Sigmoid colon (tissue), 7 donors: ENCODE data around the gene FYN. TPM values are rescaled to one million over a fixed set of nuclear protein-coding genes. Genes with fewer than 3 reads are reported as not detected.

Experiments
- DNase-seq: peaks from one replicate; pipeline ENCODE4 v3.0.0-alpha.2; 2019
- H3K27ac ChIP-seq, 4 donors: fragments of 200-600 bp; sonication (generic); one replicate each; pipeline ENCODE4 v1.5.1; 2016 to 2019; ENCODE audit warnings: mild to moderate bottlenecking in 1 of 4
- H3K27me3 ChIP-seq, 3 donors: fragments of 200-600 bp; sonication (generic); one replicate each; pipeline ENCODE4 v1.5.1; 2019; ENCODE audit warnings: mild to moderate bottlenecking in 1 of 3
- H3K36me3 ChIP-seq, 4 donors: fragments of 200-600 bp; sonication (generic); one replicate each; pipeline ENCODE4 v1.5.1; 2016 to 2019
- H3K4me1 ChIP-seq, 4 donors: fragments of 200-600 bp; sonication (generic); one replicate each; pipeline ENCODE4 v1.5.1; 2017 to 2019
- H3K4me3 ChIP-seq, 4 donors: fragments of 200-600 bp; sonication (generic); one replicate each; pipeline ENCODE4 v1.5.1; 2017 to 2019; ENCODE audit warnings: mild to moderate bottlenecking in 2 of 4, moderate library complexity in 1 of 4
- H3K9me3 ChIP-seq, 4 donors: fragments of 200-600 bp in 3 of 4; sonication (generic) in 3 of 4; one replicate each; pipeline versions ENCODE4 v1.5.1 to v1.6.1; 2013 to 2019
- EP300 ChIP-seq, 4 donors: sonication (generic); formaldehyde crosslinking; IDR thresholded peaks; one replicate each; pipeline ENCODE4 v1.6.1; 2017; ENCODE audit warnings: antibody characterized with exemption in 4 of 4
- POLR2A ChIP-seq, 2 donors: fragments of 450-650 bp; IDR thresholded peaks; one replicate each; pipeline ENCODE4 v1.6.1; 2016; ENCODE audit warnings: antibody characterized with exemption in 2 of 2, mild to moderate bottlenecking in 2 of 2, moderate library complexity in 2 of 2
- POLR2AphosphoS5 ChIP-seq, 4 donors: sonication (generic); formaldehyde crosslinking; IDR thresholded peaks; one replicate each; pipeline ENCODE4 v1.6.1; 2017; ENCODE audit warnings: antibody characterized with exemption in 4 of 4
- WGBS, 2 donors: extraction: QIAGEN DNeasy Blood & Tissue Kit; methylation state at CpG; one replicate each; pipeline ENCODE4 v1.1.7; 2013; 5-methylcytosine and 5-hydroxymethylcytosine counted together
- intact Hi-C: fragments of 100-400 bp; cut with DNase I; formaldehyde crosslinking; loops from one replicate; pipeline ENCODE4 v1.15.1; 2023
- polyA plus RNA-seq, 3 donors: library from polyadenylated mRNA; stranded (reverse); fragments of 200-250 nt; gene quantifications; one replicate each; pipeline ENCODE4 v1.2.3, GENCODE V29; 2013
- total RNA-seq, 4 donors: library from RNA; depleted of rRNA; stranded (reverse); fragments of >200 nt; gene quantifications; one replicate each; pipeline ENCODE4 v1.1.0, GENCODE V29; 2016
- TF ChIP-seq, protein P1 (sequence below), 4 experiments: fragments of 450-650 bp in 3 of 4; fragments of 200-600 bp in 1 of 4; IDR thresholded peaks; one replicate each; pipeline ENCODE4 v1.5.1; 2016 to 2019; ENCODE audit warnings: antibody characterized with exemption in 4 of 4, mild to moderate bottlenecking in 3 of 4, moderate library complexity in 2 of 4
- donor health status: healthy with polysubstance abuse.
- donor health status: Bipolar disorder and iron deficiency.
- donor health status: healthy.

FYN gene
- total and polyA plus RNA-seq, 7 donors: 2.3 to 81.4 (median 56.9) TPM

- no peaks in the 10 kb centered on the region for H3K36me3 ChIP-seq
- peaks cover 0 to 11% (median 10%) of the 10 kb centered on the region in 4 donors for H3K4me1 ChIP-seq
- TF ChIP-seq, protein P1, sequence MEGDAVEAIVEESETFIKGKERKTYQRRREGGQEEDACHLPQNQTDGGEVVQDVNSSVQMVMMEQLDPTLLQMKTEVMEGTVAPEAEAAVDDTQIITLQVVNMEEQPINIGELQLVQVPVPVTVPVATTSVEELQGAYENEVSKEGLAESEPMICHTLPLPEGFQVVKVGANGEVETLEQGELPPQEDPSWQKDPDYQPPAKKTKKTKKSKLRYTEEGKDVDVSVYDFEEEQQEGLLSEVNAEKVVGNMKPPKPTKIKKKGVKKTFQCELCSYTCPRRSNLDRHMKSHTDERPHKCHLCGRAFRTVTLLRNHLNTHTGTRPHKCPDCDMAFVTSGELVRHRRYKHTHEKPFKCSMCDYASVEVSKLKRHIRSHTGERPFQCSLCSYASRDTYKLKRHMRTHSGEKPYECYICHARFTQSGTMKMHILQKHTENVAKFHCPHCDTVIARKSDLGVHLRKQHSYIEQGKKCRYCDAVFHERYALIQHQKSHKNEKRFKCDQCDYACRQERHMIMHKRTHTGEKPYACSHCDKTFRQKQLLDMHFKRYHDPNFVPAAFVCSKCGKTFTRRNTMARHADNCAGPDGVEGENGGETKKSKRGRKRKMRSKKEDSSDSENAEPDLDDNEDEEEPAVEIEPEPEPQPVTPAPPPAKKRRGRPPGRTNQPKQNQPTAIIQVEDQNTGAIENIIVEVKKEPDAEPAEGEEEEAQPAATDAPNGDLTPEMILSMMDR (IDR thresholded peaks at IDR 0.05): no peak
- TF ChIP-seq POLR2AphosphoS5 (IDR thresholded peaks at IDR 0.05) (no peak), EP300 (IDR thresholded peaks at IDR 0.05) (no peak), POLR2A (IDR thresholded peaks at IDR 0.05) (no peak)
- DNase-seq: no peak
- H3K27ac ChIP-seq: no peak overlapping the region
- H3K27me3 ChIP-seq: no peaks in the 10 kb centered on the region
- no peaks in the 10 kb centered on the region for H3K9me3 ChIP-seq
- intact Hi-C loops: no loop called here
- no peak overlapping the region for H3K4me3 ChIP-seq
These were observed 253.1 kb downstream of the FYN start for GRCh38 chr6:111620169-111620568.

DNA sequence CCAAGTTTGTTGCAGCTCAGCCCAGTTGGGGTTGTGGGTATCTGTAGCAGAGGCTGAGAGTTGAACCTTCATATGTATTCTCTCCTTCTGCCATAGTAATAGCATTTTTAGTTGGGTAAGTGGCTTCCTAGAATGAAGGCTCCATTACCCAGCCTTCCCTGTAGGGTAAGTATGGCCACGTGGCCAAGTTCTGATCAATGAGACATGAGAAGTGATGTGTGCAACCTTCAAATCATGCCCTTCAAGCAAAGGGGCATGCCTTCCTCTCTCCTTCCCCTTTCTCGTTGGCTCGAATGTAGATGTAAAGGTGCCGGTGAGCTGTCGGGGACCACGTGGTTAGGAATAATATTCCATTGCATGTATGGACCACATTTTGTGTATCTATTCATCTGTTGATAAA, 254.8 kb downstream of the FYN start:
- 93 to 97% methylated on average over 6 of the region's 6 CpGs for WGBS, 2 donors
- H3K27me3 ChIP-seq: no peaks in the 10 kb centered on the region
- H3K4me3 ChIP-seq: no peak overlapping the region
- TF ChIP-seq EP300 (IDR thresholded peaks at IDR 0.05): no peak
- TF ChIP-seq, protein P1 (IDR thresholded peaks at IDR 0.05): no peak
- TF ChIP-seq POLR2A (IDR thresholded peaks at IDR 0.05): no peak
- TF ChIP-seq POLR2AphosphoS5 (IDR thresholded peaks at IDR 0.05): no peak
- H3K27ac ChIP-seq: no peak overlapping the region
- intact Hi-C loops: no loop called here
- H3K9me3 ChIP-seq: no peaks in the 10 kb centered on the region
- no peaks in the 10 kb centered on the region for H3K36me3 ChIP-seq
- DNase-seq: no peak
- H3K4me1 ChIP-seq: no peaks in the 10 kb centered on the region

DNA sequence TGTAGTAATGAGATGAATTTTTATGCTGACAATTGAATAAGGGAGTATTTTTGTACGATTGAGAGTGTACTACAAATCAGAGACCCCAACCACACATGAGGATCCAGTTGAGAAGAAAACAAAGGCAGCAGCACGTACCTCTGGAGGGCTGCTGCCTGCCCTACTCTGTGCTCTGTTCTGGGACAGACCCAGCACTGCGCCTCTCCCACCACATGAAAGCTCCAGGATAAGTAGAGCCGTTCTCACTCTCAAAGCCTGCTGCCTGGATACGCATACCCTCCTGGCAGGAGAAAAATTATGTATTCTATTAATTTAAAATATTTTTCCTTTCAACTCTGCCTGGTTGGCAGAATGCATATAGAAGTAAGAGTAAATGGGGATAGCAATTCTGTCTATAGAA, 256.1 kb downstream of the FYN start:
- no peaks in the 10 kb centered on the region for H3K4me1 ChIP-seq
- no peak overlapping the region for H3K27ac ChIP-seq
- H3K27me3 ChIP-seq: no peaks in the 10 kb centered on the region
- no peak overlapping the region for H3K4me3 ChIP-seq
- intact Hi-C loops: no loop called here
- no peaks in the 10 kb centered on the region for H3K36me3 ChIP-seq
- no peaks in the 10 kb centered on the region for H3K9me3 ChIP-seq
- no peak for DNase-seq
- TF ChIP-seq POLR2AphosphoS5 (IDR thresholded peaks at IDR 0.05) (no peak), POLR2A (IDR thresholded peaks at IDR 0.05) (no peak), EP300 (IDR thresholded peaks at IDR 0.05) (no peak)
- TF ChIP-seq, protein P1 (IDR thresholded peaks at IDR 0.05): no peak
- 83 to 94% methylated on average over 5 of the region's 5 CpGs for WGBS, 2 donors

DNA sequence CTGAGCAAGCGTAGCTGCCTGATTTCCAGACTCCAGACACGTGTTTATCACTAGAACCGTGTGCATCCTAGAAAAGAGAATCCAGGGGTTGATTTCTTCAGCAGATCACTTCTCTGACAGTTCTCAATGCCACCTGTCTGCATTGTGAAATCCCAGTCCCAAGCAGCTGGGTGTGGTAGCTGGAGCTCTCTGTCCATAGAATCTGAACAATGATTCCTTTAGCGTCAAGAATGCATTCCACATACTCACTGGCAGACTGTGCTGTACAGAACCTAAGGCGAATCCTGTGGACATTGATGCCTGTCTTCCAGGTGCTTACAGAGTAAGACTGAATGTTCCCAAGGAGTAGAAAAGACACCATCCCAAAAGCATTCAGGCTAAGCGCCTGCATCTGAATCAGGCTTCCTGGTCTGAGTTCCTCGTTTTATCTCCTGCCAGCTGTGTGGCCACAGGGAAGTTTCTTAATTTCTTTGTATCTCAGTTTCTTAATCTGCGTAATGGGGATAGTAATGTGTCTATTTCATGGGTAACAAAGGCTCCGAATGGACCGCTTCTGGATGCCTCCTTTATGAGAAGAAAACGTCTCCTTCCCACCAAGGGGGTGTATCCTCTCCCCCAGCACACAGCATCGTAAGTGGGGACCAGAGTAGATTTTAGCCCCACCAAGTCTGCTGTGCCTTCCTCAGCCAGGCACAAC, 257.2 kb downstream of the FYN start:
- no peaks in the 10 kb centered on the region for H3K27me3 ChIP-seq
- H3K36me3 ChIP-seq: no peaks in the 10 kb centered on the region
- H3K9me3 ChIP-seq: no peaks in the 10 kb centered on the region
- TF ChIP-seq, protein P1 (IDR thresholded peaks at IDR 0.05): no peak
- TF ChIP-seq EP300 (IDR thresholded peaks at IDR 0.05) (no peak), POLR2A (IDR thresholded peaks at IDR 0.05) (no peak), POLR2AphosphoS5 (IDR thresholded peaks at IDR 0.05) (no peak)
- H3K27ac ChIP-seq: no peak overlapping the region
- H3K4me3 ChIP-seq: no peak overlapping the region
- WGBS, 2 donors: 63 to 81% methylated on average over 12 of the region's 12 CpGs
- no peaks in the 10 kb centered on the region for H3K4me1 ChIP-seq
- no peak for DNase-seq
- intact Hi-C loops: no loop called here
